ENCODE results near the gene NCOR2.

Gene NCOR2

DNA sequence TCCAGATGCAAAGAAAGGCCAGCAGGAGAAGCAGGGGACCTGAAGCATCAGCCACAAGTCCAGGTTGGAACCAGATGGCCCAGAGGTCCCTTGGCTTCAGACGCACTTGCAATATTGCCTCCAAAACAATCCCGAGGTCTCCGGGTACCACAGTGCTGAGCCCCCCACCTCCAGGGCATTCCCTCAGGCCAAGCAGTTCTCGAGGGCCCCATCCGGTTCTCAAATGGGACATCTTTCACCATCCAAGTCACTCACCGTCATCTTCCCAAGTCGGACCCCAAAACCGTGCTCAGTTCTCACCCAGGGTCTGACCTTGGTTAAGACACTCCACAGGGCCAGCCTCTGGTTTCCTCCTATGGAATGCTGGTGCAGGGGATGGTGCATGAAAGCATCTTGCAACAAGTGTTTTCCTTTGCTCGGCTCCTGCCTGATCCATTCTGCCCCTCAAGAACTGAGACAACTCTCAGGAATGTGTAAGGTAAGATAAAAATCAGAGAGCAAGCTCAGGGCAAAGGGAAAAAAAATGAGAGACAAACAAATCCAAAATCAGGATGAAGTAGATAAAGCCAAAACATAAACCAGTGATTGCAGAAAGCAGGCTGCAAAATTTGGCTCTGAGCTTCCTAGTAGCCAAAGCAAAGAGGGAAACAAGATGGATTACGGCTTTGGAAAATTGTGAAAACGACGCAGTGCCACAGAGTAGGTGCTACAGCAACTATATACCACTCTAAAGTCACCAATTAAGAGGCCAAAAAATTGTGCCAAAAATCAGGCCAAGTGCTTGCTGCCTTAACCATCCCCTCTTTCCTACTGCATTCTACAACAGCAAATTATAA is 8.0 kb downstream of the NCOR2 start:
- no peak for DNase-seq (ENCODE audit: low read depth)

DNA sequence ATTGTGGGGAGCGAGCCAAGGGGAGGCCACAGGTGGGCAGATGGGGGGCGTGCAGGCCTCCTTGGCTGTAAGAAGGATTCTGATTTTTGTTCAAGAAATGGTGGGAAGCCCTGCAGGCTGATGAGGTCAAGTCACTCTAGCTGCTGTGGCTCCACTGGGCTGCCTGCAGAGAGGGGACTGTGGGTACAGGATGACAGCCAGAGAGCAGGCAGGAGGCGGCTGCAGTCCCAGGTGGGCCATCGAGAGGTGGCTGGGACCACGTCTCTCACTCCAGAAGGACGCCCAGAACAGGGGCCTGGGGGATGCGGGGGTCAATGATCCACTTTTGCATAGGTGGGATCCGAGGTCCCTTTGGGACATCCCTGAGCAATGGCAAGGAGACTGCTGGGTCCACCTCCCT is 9.1 kb downstream of the NCOR2 start:
- no peak for DNase-seq (ENCODE audit: low read depth)

DNA sequence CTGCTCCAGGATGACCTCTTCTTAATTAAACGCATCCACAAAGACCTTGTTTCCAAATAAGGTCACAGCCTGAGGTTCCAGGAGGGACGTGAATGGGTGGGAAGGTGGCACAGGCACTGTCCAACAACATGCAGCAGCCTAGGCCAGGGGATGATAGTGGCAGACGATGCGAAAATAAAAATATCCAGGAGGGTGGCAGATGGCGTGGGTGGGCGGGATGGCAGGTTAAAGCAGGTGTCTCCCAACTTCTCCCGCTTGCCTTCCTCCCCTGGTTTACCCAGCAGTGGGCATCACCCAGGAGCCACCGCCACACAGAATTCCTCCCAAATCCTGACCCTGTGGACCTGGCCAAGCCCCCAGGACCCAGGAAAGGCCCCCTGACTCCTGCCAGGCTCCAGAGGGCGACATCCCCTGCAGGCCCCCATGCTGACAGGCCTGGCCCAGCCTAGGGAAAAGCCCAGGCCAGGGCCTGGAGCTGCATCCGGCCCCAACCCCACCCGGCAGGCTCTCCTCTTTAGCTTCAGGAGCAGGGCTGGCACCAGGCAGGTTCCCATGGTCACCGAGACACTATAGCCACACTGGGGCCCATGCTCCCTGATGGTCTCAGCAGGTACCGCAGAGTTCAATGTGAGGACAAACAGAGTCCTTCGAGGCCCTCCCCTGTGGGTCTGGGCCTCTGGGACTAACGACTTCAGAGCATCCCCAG is 9.7 kb downstream of the NCOR2 start:
- no peak for DNase-seq (ENCODE audit: low read depth)

DNA sequence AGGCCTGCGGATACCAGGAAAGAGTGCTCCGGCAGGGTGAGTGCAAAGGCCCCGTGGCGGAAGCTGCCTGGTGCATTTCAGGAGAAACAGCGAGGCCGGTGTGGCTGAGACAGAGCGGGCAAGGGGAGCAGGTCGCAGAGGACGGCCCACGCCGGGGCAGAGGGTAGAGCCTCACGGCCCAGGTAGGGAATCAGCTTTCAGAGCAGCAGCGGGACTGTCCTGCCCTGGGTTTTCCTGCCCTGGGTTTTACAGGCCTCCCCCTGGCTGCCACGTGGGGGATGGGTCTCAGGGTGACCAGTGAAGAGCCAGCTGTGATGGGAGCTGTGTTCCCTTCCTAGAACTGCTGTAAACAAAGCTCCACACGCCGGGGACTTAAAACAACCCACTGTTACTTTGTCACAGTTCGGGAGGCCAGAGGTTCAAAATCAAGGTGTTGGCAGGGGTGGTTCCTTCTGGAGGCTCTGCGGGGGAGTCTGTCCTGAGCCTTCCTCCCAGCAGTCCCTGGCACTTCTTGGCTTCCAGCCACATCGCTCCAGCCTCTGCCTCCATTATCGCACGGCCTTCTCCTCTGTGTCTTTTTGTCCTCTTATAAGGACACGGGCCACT is 10.4 kb downstream of the NCOR2 start:
- DNase-seq (ENCODE audit: low read depth), result no peak

DNA sequence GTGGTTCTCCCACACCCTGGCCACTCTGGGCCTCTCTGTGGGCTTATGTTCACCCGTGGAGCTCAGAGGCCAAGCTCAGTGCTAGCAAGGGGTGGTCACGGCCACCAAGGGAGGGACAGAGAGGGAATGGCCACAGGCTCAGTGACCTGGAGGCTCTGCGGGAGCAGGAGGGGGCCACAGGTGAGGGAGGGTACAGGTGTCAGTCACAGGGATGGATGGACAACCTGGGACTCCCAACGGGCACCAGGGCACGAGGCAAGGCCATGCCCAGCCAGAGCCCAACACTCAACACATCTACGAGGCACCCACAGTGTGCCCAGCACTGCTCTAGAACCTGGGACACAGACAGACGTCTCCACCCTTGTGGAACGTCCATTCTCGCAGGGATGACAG is 11.3 kb downstream of the NCOR2 start:
- no peak for DNase-seq (ENCODE audit: low read depth)

DNA sequence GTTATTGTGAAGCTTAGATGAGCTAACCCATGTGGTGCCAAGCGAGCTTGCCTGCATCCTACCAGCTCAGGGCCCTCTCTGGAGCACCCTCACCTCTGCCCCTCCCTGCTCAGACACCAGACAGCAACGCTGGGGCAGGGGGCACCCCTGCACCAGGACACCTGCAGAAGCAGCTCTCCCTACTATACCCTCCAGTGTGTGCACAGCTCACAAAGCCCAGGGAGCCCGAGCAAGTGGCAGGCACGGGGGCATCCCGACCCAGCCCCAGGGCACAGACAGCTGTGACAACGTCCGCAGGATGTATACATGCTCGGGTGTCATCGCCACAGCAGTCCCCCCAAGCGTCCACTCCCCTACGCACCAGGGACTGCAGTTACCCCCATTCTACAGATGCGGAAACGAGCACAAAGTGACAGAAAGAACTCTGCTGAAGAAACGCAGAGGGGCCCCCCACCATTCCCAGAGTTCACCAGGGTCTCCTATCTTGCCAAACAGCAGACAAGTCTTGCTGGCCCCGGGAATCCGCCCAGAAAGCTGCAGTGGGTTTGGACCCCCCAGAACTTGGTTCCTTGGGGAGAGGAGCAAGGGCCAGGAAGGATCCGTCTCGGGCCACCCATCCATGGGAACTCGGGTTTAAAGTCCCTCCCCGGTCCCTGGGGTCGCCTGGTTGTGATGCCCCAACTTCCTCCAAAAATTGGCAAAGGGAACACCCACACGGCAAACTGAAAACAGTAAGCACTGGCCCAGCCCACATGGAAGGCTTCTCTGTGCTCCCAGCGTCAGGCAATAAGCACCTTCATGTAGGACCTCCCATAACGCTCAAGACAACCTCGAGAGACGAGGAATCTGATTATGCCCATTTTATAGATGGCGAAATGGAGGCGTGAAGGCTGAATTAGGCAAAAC is 12.0 kb downstream of the NCOR2 start:
- no peak for DNase-seq (ENCODE audit: low read depth)

DNA sequence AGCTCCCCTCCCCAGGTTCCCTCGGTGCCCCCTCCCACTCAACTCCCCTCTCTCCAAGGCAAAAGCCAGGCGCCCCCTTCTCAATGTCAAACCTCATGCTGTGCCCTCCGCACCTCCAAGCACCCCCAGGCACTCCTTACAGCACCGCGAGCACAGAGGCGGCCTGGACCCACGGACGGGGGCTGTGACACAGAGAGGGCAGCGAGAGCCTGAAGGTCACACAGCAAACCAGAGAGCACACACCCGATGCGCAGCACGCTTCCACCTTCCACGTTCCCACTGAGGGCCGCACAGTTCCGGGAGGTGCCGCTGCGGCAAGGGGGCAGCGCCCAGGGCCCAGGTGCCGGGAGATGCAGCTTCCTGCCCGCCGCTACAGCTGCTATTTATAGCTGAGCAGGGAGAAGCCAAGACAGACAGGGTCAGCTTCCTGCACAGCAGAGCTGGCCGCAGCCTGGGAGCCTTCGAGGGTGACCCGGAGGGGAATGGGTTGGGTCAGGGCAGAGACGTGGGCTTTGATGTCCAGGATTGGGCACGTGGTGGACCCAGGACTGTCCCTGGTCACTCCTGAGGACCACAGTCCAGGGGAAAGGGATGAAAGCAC is 12.9 kb downstream of the NCOR2 start:
- no peak for DNase-seq (ENCODE audit: low read depth)

DNA sequence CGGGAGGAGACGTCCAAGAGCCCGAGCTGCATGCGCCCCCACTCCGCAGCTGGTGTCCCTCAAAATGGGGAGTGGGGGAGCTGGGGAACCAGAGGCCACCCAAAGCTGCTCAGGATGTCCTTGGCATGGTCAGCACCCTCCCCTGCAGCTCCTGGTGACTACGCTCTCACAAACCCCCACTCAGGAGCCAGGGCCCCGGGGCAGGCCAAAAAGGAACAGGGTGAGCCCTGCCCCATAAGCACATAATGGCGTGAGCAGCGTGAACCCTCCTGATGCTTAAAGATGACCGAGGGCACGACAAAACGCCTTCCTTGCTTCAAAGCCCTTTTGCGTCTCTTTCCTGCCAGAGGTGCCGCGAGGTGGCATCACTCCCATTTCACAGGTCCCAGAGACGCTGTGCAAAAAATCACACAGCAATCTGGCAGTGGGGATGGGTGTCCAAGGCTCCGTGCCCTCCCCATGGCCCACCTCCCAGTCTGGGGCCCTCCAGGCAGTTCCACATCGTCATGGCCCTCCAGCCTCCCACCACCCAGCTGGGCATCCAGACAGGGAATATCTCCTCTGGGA is 13.5 kb downstream of the NCOR2 start:
- DNase-seq (ENCODE audit: low read depth), result no peak

DNA sequence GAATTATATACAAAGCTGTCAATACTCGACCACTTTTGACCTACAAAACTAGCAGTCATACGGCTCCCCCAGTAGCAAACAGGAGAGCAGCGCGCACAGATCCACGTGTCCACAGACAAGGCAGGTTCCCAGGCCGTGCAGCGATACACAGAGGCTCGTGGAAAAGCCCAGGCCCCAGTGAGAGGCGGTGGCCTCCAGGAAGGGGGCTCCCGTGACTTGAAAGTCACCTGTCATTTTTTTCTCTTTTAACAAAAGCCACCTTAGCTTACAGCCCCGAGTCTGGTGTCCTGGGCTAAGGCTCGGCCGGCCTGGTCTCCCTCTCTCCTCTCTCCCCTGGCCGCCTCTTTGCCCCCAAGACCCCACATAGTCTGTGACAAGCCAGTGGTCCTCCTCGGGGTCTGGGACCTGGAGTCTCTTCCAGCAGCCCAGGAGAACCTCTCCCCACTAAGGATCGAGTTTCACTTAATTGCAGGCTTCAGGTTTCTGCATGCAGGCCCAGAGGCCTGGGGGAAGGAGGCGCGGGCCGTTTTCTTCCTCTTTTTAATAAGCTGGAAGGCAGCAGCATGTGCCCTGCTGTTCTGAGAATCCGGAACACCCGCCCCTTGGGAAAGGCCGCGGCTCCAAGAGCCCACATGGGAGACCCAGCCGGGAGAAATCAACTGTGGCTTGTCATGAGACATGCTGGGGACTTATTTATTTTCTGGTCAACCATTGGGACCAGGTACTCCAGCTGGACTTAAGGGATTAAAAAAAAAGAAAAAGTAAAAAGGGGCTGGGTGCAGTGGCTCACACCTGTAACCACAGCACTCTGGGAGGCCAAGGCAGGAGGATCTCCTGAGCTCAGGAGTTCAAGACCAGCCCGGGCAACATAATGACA is 15.9 kb downstream of the NCOR2 start:
- no peak for DNase-seq (ENCODE audit: low read depth)

DNA sequence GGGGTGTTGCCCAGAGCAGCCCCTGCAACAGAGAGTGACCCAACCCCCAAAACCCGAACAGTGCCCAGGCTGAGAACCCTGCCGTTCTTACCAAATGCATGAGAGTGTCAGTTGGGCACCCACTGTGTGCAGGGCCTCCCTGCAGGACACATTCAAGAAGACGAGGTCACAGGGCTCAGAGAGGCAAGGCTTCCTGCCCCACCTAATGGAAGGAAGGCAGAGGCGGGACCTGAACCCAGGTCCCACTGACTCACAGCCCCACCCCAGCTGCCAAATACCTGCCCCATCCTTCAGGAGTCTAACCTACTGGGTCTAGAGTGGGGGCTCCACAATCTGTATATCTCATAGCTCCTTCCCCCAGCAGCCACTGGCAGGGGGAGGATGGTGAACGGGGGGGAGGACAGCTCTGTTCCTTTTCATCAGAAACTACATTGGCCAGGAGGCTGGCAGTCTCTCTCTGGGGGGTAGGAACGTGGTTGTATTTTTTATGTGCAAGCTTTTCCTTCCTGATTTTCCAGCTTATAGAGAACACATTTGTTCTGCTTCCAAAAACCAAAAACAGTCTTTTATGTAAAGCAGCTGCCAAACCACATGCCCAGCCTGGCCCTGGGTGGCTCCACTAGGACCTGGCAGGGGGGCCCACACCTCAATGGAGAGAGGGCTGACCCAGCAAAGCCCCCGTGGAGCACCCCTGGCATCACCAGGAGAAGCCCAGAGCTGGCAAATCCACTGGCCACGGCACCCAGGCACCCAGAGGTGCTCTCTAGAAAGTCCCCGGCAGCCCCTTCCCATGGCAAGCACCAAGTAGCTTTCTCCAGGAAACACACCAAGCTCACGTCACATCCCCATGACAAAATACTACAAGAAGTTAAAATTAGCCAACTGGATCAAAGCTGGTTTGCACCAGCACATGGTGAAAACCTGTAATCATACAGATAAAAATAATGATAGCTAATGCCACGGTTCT is 17.0 kb downstream of the NCOR2 start:
- DNase-seq (ENCODE audit: low read depth), result peak; percentile 42

DNA sequence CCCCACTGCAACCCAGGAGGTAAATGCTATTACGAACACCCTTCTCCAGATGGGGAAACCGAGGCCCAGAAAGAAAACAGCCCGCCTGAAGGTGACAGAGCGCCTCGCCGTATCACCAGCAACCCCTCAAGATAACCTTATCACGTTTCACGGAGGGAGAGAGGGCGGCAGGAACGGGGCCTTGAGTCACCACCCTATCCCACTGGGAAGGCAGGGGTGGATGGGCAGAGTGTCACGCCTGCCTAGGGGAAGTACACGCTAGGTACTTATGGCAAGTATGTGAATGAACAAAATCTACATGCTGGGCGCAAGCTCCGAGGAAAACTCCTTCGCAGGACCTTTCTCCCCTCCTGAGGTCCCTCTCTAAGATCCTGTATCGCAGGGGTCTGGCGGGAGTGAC is 17.8 kb downstream of the NCOR2 start:
- DNase-seq (ENCODE audit: low read depth), result no peak

DNA sequence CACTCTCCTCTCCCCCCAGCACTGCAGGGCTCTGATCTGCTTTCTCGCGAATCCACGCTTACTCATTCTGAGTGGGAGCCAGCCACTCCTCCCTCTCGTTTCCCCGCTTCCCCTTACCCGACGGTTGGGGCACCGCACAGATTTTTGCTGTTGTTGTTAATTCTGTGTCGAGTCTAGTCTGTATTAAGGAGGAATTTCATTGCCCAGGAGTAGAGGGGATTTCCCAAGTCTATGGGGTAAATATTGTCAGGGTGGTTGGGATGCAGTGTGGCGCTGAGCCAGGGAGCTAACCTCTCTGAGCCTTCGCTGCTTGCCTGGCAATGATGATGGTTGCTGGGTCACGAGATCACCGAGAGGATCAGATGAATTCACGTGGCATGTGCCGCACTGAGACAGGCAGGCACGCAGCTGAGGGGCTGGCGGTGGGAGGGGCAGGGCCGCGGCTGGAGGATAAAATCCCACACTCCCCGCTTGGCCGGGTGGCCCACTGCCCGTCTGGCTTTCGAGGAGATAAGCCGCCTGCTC is 18.5 kb downstream of the NCOR2 start:
- DNase-seq (ENCODE audit: low read depth), result peak; percentile 89

DNA sequence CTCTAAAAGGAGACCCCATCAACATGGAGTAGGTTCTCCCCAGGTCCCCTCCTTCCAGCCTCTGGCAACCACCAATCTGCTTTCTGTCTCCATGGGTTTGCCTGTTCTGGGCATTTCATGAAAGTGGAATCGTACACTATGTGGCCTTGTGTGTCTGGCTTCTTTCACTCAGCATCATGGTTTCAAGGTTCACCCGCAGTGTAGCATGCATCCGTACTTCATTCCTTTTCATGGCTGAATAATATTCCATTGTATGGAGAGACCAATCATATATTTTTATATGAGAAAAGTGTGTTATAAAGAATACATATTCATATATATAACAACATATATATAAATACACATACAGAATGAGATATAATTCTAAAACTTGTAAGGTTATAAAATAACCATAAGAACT is 19.8 kb downstream of the NCOR2 start:
- no peak for DNase-seq (ENCODE audit: low read depth)

DNA sequence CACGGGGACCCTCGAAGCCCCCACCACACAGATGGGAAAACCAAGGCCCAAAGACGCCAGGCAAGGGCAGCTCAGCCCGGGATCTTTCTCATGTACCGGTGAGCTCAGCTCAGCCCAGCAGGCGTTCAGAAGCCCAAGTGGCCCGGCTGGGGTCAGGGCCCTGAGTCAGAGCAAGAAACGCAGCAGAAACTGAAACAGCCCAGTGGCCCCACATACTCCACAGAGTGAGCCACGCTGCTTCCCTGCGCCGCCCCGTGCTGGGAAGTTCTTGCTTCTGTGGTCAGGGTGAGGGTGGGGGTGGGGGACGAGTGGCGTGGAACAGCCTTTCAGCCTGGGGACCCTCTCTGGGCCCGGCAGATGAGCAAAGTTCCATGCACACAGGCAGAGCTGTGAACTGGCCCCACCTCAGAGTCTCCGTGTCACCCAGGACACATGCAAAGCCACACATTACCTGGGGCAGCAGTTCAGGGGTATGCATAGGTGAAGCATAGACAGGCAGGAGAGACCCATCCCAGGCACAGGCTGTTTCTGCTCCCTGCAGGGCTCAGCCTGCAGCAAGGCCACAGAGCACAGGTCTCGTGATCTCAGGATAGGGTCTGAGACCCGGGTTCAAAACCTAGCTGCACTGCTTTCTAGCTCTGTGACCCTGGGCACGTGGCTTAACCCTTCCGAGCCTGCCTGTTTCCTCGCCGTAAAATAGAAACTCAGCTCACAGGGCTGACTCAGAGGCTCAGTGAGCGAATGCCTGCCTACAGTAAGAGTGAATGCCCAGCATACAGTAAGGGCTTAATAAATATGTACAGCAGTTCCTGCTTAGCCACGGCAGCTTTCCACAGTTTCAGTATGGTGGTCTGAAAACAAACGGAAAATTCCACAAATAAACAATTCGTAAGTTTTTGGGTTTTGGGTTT is 21.6 kb downstream of the NCOR2 start:
- DNase-seq (ENCODE audit: low read depth), result peak; percentile 64

DNA sequence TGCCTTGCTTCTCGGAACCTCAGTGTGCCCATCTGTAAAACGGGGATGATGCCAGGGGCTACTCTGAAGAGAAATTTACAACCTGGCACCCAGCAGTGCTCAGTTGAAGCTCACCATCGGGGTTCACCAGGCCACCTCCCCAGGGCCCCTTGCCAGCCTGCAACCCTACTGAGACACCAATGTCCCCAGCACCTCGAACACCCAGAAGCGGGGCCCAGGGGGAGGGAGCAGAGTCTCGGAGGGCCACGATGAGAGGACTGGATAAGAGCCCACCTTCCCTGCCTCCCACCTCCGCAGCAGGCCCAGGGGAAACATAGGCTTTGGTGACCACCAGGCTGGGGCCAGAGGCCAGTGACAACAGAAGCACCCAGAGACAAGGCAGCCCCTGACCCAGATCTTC is 22.4 kb downstream of the NCOR2 start:
- no peak for DNase-seq (ENCODE audit: low read depth)

DNA sequence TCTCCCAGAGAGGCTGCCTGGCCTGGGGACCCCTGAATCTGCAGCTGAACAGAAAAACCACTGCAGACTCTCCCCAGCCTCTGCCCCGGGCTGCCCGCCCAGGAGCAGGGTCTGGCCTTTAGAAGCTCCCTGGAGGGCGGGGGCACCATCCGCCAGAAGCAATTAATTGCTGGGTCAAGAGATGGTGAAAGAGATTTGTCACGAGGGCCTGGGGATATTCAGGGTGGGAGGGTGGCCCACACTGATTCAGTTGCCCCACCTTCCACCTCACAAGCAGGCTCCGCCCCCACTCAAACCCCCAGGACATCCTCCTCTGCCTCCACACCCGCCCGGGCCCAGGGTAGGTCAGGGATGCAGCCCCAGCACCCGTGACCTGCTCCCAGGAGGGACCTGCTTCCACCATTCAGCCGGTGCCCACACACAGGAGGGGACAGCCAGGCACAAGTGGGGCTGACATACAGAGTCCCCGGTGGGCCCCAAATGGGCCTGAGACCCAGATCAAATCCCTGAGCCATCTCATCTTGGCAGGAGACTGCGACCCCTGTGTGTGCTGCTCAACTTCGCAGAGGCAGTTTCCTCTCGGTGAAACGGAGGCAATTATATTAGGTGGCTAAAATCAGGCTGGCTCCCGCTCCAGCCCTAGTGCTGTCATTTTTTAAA is 23.0 kb downstream of the NCOR2 start:
- no peak for DNase-seq (ENCODE audit: low read depth)

DNA sequence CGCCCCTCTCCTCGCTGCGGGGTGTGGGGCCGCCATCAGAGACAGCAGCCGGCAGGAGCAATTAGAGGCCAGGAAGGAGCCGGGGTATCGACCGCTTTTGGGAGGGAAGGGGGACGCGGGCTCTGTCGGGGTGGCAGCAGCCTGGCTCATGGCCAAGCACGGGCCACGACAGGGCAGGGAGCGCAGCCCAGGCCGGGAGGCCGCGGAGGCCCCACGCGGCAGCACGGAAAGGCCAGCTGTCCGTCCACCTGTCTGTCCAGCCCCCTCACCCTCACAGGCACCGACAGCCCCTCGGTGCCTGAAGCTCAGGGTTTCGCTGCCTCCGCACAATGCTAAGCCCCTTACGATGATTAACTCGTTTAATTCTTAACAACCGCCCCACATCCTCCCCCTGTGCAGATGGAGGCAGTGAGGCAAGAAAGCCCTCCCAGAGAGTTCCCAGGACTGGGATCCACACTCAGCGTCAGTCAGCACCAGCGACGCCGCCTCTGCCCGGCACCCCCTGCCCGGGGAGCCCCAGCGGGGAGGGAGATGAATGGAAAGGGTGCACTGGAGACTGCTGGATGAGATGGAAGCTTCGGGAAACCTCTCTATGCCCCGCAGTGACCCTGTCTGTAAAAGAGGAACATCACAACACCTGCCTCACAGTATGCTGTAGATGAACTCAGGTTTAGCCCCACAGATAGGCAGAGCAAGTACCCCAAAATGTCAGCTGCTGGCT is 23.7 kb downstream of the NCOR2 start:
- DNase-seq (ENCODE audit: low read depth), result no peak

Measured in fibroblast of gingiva (primary cell).